HepG2 (cell line): ENCODE results near the gene CPNE1. TPM values are rescaled to one million over a fixed set of nuclear protein-coding genes. Genes with fewer than 3 reads are reported as not detected.

ENCODE experiments used
- ATF4 ChIP-seq, 2 experiments: fragments of 450-650 bp in 1 of 2; sonication (generic) in 1 of 2; formaldehyde crosslinking; IDR thresholded peaks; 2 replicates each; pipeline versions ENCODE4 v1.5.0 to v1.8.0; 2020 to 2022; ENCODE audit warnings: mild to moderate bottlenecking in 1 of 2, missing genetic modification reagents in 1 of 2
- CREBL2 ChIP-seq: sonication (generic); formaldehyde crosslinking; IDR thresholded peaks from 2 replicates; pipeline ENCODE4 v1.8.1; 2023; ENCODE audit warnings: missing genetic modification reagents, mild to moderate bottlenecking, borderline replicate concordance
- HIC2 ChIP-seq: sonication (generic); formaldehyde crosslinking; IDR thresholded peaks from 2 replicates; pipeline ENCODE4 v1.9.0; 2022; ENCODE audit warnings: low read depth, missing genetic modification reagents
- HOXA5 ChIP-seq: sonication (generic); formaldehyde crosslinking; IDR thresholded peaks from 2 replicates; pipeline ENCODE4 v1.4.0; 2020; ENCODE audit warnings: missing genetic modification reagents
- MEF2D ChIP-seq: sonication (generic); formaldehyde crosslinking; IDR thresholded peaks from 2 replicates; pipeline ENCODE4 v1.5.1; 2020; ENCODE audit warnings: mild to moderate bottlenecking, missing genetic modification reagents
- MLXIP ChIP-seq: sonication (generic); formaldehyde crosslinking; IDR thresholded peaks from 2 replicates; pipeline ENCODE4 v1.9.0; 2021; ENCODE audit warnings: missing genetic modification reagents, borderline replicate concordance
- PHF21A ChIP-seq: sonication (generic); formaldehyde crosslinking; IDR thresholded peaks from 2 replicates; pipeline ENCODE4 v1.5.0; 2020; ENCODE audit warnings: mild to moderate bottlenecking, missing genetic modification reagents
- SOX6 ChIP-seq, 2 experiments: fragments of 450-650 bp in 1 of 2; sonication (generic) in 1 of 2; formaldehyde crosslinking in 1 of 2; IDR thresholded peaks; 2 replicates each; pipeline versions ENCODE4 v1.4.0 to v1.6.1; 2017 to 2020; ENCODE audit warnings: antibody characterized with exemption in 1 of 2, mild to moderate bottlenecking in 1 of 2, missing genetic modification reagents in 1 of 2
- STAT5B ChIP-seq: sonication (generic); formaldehyde crosslinking; IDR thresholded peaks from 2 replicates; pipeline ENCODE4 v1.4.0; 2020; ENCODE audit warnings: missing genetic modification reagents
- USF2 ChIP-seq, 2 experiments: sonication (generic) in 1 of 2; formaldehyde crosslinking in 1 of 2; IDR thresholded peaks; 2 replicates each; pipeline versions ENCODE4 v1.5.1 to v1.6.1; 2011 to 2020; ENCODE audit warnings: borderline replicate concordance in 1 of 2, low read depth in 1 of 2, low read length in 1 of 2, mild to moderate bottlenecking in 1 of 2, missing genetic modification reagents in 1 of 2, moderate library complexity in 1 of 2
- ZNF460 ChIP-seq: sonication (generic); formaldehyde crosslinking; IDR thresholded peaks from 2 replicates; pipeline ENCODE4 v1.5.1; 2020; ENCODE audit warnings: missing genetic modification reagents, mild to moderate bottlenecking, borderline replicate concordance
- ZNF574 ChIP-seq: sonication (generic); formaldehyde crosslinking; IDR thresholded peaks from 2 replicates; pipeline ENCODE4 v1.4.0; 2020; ENCODE audit warnings: missing genetic modification reagents
- ZNF841 ChIP-seq: sonication (generic); formaldehyde crosslinking; IDR thresholded peaks from 2 replicates; pipeline ENCODE4 v1.8.1; 2023; ENCODE audit warnings: missing genetic modification reagents, borderline replicate concordance
- polyA plus RNA-seq, 8 experiments: library from polyadenylated mRNA; depleted of rRNA in 3 of 8; stranded (reverse) in 7 of 8; unstranded in 1 of 8; fragments of >200 nt; fragmentation: Illumina TruSeq in 4 of 8; extraction: Trizol in 4 of 8; gene quantifications; 2 replicates each; pipeline versions ENCODE4 v1.2.1 to v1.2.3, GENCODE V29; 2011 to 2016; ENCODE audit warnings: low read depth in 4 of 8, missing spikeins in 1 of 8, mixed read lengths in 1 of 8; ENCODE audit not compliant: insufficient read depth in 1 of 8
- total RNA-seq, 5 experiments: library from RNA; depleted of rRNA; stranded (reverse); fragments of >200 nt; fragmentation: Illumina TruSeq; extraction: Trizol; gene quantifications; 2 replicates each; pipeline ENCODE4 v1.2.3, GENCODE V29; 2016; ENCODE audit warnings: low read depth in 1 of 5

Gene CPNE1
- total and polyA plus RNA-seq, 2 of the 13 experiments (the other 11 are each of a cell fraction or from before 2014, with no cell fraction given), result 408 to 431 TPM

- no peak for TF ChIP-seq USF2 (IDR thresholded peaks at IDR 0.05; ENCODE audit: low read depth, low read length)
- no peak for TF ChIP-seq USF2 (CRISPR knock-in tag; IDR thresholded peaks at IDR 0.05; ENCODE audit: borderline replicate concordance)
- no peak for TF ChIP-seq MEF2D (CRISPR knock-in tag)
- no peak for TF ChIP-seq HOXA5 (CRISPR knock-in tag)
- TF ChIP-seq ZNF841 (CRISPR knock-in tag), result no peak
- TF ChIP-seq ZNF460 (CRISPR knock-in tag), result no peak
- no peak for TF ChIP-seq ZNF574 (CRISPR knock-in tag)
- TF ChIP-seq HIC2 (CRISPR knock-in tag), result no peak
- no peak for TF ChIP-seq STAT5B
- TF ChIP-seq SOX6 (IDR thresholded peaks at IDR 0.05), result no peak
- no peak for TF ChIP-seq SOX6 (CRISPR knock-in tag; IDR thresholded peaks at IDR 0.05)
- TF ChIP-seq PHF21A (CRISPR knock-in tag), result no peak
- no peak for TF ChIP-seq MLXIP (CRISPR knock-in tag)
- no peak for TF ChIP-seq ATF4 (CRISPR knock-in tag; IDR thresholded peaks at IDR 0.05)
- no peak for TF ChIP-seq CREBL2 (CRISPR knock-in tag)
These were observed 46.2 kb downstream of the CPNE1 start (continued) for GRCh38 chr20:35618263-35619131.
